Limb (tissue), 2 donors: ENCODE data around the gene ARL5A.
"Not testable (repeated sequence)": the region's sequence is repeated elsewhere in the genome, so short reads cannot be mapped to it uniquely, and the experiment has no call there.

Experiments
- DNase-seq, 2 donors: peaks; one replicate each; pipeline ENCODE4 v3.0.0-alpha.2; 2016; ENCODE audit errors: extremely low spot score in 2 of 2

ARL5A gene

DNA sequence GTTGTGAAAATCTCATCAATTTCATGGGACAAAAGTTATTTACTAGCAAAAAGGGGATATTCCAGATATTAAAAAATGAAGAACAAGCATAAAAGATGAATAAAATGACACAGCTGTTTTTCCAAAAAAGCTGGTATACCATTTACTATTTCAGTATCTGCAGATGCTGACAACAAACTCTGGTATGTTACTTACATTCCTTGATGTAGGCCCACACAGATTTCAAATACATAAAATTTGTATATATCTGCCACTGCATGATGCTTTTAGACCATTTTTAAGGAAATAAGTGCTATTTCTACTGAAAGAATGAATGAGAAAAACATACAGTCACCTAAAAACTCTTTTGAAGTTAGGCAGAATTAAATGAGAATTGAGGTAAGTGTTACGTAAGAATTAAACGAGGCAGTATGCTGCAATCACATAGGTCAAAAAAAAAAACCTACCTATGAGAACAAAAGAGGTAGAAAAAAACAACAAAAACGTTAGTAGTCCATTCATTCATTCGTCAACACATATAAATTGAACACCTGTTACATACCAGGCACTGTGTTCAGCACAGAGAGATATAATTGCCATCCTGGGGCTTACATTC is 32.5 kb downstream of the ARL5A start:
- DNase-seq = no peak

DNA sequence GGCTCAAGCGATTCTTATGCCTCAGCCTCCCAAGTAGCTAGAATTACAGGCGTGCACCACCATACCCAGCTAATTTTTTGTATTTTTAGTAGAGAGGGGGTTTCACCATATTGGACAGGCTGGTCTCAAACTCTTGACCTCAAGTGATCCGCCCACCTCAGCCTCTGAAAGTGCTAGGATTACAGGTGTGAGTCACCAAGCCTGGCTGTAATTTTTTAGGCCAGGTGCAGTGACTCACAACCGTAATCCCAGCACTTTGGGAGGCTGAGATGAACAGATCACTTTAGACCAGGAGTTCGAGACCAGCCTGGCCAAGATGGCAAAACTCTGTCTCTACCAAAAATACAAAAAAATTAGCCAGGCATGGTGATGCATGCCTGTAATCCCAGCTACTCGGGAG is 33.8 kb downstream of the ARL5A start:
- not testable (repeated sequence) for DNase-seq

DNA sequence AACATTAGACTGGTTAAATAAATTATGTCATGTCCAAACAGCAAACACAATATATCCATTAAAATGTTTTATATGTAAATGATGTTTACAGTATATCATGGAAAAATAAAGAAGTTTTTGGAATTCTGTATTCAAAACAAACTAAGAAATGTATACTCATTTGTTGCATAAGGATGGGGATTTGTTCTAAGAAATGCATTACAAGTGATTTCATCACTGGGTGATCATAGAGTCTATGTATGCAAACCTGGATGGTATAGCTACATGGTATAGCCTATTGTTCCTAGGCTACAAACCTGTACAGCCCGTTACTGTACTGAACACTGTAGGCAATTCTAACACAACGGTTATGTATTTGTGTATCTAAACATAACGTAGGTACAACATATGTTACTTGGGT is 35.1 kb downstream of the ARL5A start:
- no peak for DNase-seq

DNA sequence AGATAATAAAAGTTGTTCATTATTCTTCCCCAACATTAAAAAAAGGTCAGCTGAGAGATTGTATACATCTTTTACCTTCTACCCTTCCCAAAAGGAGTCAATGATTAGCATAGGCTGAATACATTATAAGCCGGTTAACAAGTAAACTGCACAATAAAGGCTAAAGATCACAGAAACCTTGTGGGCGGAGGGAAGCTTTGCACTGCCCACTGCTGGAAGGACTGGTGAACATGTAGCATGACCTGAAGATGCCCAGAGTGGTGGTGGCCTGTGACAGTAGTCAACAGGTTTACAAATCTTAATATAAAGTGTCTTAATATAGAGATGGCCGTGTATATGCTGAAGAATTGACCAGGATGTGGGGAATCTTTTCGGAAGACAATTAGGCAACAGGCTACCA is 35.6 kb downstream of the ARL5A start:
- no peak for DNase-seq

DNA sequence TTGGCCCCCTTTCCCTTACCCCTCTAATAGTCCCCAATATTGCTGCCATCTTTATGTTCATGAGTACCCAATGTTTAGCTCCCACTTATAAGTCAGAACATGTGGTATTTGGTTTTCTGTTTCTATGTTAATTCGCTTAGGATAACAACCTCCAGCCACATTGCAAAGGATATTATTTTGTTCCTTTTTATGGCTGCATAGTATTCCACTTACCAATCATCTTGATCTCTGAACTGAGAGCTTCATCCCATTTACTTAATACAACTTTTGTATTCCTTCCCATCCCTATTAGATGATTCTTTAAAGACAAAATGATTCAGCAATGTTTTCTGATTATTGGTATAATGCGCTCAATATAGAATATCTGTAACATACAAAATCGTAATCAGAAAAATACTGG is 36.7 kb downstream of the ARL5A start:
- DNase-seq = no peak

DNA sequence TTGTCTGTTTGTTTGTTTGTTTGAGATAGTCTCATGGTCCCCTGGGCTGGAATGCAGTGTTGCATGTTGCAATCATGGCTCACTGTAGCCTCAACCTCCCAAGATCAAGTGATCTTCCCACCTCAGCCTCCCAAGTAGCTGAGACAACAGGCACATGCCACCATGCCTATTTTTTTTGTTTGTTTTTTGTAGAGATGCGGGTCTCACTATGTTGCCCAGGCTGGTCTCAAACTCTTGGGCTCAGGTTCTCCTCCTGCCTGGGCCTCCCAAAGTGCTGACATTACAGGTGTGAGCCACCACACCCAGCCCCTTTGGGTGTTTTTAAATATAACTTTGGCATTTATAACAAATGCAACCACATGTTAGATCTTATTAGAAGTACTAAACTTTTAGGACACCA is 37.5 kb downstream of the ARL5A start:
- DNase-seq = no peak

DNA sequence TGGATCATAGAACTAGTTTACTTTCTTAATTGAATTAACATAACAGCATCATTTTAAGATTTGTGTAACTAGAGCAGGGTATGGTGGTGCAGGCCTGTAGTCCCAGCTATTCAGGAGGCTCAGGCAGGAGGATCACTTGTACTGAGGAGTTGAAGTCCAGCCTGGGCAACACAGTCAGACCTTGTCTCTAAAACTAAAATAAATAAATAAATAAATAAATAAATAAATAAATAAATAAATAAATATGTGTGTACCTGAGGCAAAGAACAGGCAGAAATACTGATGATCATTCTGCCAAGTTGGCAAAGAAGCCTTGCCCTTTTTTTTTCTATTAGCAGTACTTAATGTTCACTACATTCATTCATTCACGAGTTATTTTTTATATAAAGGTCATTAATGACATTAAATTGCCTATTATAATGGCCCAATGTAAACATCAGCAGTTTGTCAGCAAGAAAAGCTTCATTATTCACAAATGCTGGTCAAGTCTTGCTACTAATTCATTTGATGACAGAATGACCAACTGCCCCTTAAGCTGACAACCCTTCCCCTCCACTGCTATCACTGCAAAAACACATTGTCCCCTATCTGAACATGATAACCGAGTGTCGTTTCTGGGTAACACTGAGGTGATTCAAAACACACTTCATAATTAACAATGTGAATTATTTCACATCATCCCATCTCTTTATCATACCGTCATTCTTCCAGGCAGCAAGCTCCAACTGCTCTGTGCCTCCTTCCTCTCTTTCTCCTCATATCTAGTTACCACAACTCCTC is 39.0 kb downstream of the ARL5A start:
- no peak for DNase-seq

DNA sequence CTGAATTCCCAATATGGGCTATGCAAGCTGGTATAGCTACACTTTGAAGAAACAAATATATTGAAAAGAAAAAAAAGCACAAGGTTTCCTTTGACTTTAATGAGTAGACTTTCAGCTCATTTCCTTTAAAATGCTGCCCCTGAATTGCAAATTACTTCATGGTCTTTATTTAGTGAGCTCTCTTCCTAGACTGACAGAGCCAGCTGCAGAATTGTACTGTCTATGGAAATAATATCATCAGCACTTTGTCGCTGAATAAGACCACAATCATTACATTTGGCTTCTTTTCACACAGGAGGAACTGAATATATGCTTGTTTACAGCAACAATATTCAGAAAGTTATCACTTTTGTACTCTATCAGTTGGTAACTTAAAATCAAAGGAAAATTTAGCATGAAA is 41.7 kb downstream of the ARL5A start:
- peak in 1 of 2 donors; percentile 56 for DNase-seq

DNA sequence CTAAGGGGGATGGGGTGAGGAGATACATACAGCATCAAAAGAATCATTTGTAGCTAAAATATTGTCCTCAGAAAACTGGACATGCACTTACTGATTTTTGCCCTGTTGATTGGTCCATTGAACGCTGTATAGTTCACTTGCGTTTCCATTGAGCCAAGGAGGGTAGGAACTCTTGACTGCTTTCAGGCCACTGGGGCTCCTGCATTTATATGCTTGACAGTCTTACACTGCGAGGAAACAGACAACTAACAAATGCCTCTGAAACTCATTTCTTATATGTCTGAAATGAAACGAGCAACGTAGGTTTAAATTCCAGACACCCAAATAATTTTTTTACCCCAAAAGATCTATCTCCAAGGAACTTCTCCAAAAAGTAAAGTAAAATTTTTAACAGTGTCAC is 42.1 kb downstream of the ARL5A start:
- no peak for DNase-seq

DNA sequence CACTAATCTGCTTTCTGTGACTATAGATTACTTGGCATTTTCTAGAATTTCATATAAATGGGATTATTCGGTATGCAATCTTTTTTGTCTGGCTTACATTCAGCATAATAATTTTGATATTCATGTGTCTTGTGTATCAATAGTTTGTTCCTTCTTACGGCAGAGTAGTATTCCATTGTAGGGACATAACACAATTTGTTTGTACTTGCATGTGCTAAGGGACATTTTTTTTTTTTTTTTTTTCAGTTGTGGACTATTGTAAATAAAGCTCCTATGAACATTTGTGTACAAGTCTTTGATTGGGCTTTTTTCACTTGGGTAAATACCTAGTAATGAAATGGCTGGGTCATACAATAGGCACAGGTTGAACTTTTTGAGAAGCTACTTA is 45.1 kb downstream of the ARL5A start:
- DNase-seq = no peak

DNA sequence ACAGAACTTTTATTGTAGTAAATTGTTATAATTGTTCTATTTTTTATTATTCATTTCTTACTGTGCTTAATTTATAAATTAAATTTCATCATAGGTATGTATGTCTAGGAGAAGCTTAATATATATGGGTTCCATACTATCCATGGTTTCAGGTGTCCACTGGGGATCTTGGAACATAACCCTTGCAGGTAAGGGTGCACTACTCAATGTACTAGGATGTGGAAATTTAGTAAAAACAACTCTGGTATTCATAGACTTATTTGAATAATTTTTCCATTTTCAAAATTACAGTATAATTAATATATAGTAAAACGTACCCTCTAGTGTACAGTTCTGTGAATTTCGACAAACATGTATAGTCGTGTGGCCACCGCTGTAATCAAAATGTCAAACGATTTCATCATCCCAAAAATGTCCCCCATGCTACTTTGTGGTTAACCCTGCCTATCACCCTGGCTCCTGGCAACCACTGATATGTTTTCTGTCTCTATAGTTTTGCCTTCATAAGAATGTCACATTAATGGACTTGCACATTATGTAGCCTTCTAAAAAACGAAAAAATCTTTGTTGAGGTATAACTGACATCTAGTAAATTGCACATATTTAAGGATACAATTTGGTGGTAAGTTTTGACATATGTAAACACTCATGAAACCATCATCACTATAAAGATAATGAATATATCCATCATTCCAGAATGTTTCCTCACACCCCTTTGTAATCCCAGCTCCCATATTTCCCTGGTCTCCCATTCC is 45.7 kb downstream of the ARL5A start:
- DNase-seq = no peak

DNA sequence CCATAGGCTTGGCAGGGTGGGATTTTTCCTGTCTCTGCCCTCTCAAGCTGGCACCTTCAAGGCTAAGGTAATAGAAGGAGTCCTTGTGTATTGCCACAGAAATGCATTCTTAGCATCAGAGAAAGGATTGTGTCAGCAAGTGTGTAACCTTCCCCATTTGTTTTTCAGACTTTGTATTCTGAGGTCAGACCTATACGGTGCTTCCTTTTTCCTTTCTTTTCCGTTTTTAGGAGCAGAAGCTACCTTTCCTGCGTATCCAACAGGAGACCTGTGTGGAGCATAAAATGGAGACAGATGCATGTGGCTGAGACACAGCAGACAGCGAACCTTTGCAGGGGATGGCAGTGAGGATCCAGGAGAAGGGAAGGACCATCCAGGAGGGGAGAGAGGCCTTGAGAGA is 46.6 kb downstream of the ARL5A start:
- no peak for DNase-seq

DNA sequence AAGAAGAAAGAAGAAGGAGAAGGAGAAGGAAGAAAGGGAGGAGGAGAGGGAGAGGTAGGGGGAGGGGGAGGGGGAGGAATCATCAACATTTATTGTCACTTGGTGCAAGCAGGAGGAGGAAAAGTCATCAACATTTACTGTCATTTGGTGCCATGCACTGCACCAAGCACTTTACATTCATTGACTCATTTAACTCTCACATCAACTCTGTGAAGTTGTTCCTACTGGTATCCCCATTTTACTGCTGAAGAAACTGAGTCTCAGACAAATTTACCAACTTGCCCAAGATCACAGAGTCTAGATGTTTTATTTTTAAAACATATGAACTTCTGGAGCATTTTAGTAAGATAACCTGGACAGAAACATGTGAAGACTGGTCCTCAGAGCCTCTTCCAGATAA is 47.3 kb downstream of the ARL5A start:
- DNase-seq = no peak

DNA sequence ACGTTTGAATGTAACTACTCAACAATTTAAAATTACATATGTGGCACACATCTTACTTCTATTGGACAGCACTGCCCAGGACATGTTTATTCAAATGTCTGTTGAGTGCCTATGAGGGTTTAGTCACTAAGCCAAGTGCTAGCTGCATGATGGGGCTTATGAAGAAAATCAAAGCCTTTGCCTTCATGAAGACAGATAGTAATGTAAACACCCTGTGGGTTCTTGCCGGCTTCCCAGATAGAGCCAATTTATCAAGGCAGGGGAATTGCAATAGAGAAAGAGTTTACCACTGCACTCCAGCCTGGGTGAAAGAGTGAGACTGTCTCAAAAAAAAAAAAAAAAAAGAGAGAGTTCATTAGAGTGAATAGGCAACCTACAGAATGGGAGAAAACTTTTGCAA is 50.3 kb downstream of the ARL5A start:
- no peak for DNase-seq

DNA sequence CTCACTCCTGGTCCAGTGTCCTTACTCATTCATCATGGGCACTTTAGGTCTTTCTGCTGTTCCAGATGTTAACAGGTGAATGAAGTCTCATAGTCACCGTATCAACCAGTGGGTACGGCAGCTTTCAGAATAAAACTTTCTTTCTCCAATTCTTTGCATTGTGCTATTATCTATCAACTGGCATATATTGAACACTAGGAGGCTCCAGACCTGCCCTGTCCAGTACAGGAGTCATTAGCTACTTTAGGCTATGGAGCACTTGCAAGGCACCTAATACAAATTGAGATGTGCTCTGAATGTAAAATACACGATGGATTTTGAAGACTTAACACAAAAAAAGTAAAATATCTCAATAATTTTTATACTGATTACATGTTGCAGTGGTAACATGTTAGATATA is 50.7 kb downstream of the ARL5A start:
- no peak for DNase-seq

DNA sequence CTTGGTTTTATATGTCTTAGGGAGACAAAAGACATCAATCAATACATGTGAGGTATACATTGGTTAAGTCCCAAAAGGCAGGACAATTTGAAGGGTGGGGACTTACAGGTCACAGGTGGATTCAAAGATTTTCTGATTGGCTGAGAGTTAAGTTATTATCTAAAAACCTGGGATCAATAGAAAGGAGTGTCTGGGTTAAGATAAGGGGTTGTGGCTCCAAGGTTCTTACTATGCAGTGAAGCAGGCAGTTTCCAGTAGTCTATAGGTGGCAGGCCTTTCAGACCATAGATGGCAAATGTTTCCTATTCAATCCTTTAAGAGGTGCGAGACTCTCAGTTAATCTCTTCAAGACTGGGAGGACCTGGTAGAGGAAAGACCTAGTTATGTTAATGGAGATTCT is 51.9 kb downstream of the ARL5A start:
- DNase-seq = no peak

DNA sequence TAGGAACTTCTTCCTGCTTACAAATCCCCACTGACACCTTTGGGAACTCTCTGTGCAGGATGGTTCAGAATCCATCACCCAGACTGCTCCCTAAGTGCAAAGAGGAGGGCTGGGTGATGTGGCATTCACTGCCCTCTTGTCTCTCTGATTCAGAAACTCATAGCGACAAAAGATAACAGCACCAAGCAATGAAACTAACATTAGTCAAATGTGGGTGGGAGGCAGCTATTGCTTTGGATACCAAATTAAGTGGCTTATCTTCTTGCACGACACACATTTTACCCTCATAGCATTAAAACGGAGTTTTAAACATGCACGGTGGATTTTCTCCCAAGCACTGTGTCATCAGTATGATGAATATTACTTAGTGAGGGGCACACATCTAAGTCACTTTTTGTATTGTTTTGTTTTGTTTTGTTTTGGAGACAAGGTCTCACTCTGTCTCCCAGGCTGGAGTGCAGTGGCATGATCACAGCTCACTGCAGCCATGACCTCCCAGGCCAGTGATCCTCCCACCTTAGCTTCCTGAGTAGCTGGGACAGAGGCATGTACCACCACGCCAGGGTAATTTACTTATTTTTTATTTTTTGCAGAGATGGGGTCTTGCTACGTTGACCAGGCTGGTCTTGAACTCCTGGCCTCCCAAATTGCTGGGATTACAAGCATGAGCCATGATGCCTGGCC is 53.0 kb downstream of the ARL5A start:
- no peak for DNase-seq

DNA sequence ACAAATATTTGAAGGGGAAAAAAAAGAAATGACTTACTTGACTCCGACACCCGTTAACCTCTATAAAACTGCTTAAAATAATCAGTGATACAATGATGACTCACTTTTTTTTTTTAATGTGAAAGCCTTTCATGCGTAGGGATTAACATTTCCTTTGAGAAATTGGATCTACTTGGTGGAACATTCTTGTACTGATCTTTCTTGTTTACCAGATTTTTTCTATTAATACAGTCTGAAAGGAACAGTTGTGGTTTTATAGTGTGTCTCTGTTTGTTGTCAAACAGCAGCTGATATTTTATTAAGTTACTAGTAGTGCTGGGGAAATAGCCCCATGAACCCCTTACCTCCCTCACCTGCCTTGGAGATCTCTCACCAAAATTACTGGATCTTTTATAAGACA is 53.7 kb downstream of the ARL5A start:
- no peak for DNase-seq

DNA sequence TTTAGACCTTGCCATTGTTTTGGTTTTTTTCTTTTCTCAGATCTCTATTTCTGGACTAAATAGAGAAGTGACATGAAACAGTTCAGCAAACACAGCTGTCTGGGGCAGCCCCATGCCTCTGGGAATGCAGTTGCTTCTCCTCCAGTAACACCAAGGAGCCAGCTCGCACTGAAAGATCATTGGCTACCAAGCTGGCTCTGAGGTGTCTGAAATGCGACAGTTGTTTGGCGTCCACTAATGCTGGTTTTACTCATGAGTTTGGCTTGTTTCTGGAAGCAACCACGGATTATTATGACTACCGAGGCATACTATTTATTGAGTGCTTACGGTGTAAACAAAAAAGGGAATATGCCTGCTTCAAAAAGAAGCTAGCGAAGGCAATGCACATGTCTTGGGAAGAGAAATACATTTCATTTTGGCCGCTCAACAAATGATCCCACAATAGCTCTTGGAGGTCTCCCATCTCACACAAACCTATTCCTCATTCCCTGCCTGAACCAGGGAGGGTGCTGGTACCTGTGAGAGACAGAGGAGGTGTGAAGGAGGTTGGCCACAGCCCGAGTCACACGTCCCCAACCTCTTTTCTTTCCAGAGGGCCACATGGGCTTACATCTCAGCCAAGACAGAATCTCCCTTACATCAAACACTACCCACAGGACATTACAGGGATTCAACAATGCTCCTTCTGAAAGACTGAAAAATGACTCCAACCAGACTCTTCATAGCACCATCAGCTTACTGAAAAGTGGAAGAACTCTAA is 56.4 kb downstream of the ARL5A start:
- DNase-seq = peak in 1 of 2 donors; percentile 43

DNA sequence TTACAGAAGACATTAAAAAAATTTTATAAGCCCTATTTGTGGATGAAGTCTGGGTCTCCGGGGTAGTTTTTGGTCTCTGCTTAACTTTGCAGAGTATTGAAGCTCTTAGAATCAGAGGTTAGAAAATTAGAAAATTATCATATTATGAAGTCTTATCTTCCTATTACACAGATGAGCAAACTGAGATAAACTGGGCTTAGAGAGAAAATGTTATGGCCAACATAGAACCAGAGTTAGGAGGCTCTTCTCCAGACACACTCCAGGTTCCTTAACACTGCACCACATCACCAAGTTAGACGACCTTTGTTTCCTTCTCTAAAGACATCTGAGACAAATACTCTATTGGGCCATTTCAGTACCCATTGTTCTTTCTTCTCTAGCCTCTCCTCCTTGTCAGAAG is 57.2 kb downstream of the ARL5A start:
- DNase-seq = no peak

DNA sequence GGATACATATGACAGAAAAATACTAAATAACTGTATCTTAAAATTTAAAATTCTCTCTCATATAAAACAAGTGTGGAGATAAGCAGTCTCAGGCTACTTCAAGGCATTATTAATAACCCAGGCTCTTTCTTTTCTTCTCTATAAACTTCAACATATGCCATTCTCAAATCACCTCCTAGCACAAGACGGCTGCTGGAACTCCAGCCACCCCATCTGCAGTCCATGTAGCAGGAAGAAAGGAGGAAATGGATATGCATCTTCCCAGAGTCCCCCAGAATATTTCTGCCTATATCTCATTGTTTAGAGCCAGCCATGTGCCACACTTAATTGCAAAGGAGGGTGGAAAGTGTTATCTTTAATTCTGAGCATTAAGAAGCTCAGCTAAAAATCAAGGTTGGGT is 58.6 kb downstream of the ARL5A start:
- no peak for DNase-seq
